PC-3 (cell line): Measurements from ENCODE around the gene NPW. TPM values are rescaled to one million over a fixed set of nuclear protein-coding genes. Genes with fewer than 3 reads are reported as not detected.

Source experiments
- ATAC-seq: fragments of 200-7000 bp; cut with Tn5 transposase; 2 replicates; pipeline ENCODE4 v1.9.1; 2020; ENCODE audit warnings: mild to moderate bottlenecking, moderate library complexity
- BruUV-seq: library from RNA; stranded (reverse); fragments of 400-500 nt; replicated peaks from 2 replicates; lab custom pipeline; 2021; lab: Mats Ljungman, UMichigan
- CTCF ChIA-PET: fragments of 300-600 bp; sonication (Branson Sonifier 250); formaldehyde crosslinking; loops from one replicate; lab custom pipeline; 2022; ENCODE audit warnings: antibody characterized with exemption; lab: Charles Lee
- POLR2A ChIA-PET: fragments of 300-600 bp; sonication (Branson Sonifier 250); formaldehyde crosslinking; loops from one replicate; lab custom pipeline; 2022; ENCODE audit warnings: antibody characterized with exemption; ENCODE audit not compliant: unreplicated experiment; lab: Charles Lee
- DNase-seq: peaks from one replicate; pipeline ENCODE4 v3.0.0-alpha.2; 2015
- H2AFZ ChIP-seq: fragments of 300-600 bp; sonication (generic); 2 replicates; pipeline ENCODE4 v1.6.0; 2016; ENCODE audit warnings: antibody characterized with exemption, low read length
- H3F3A ChIP-seq: fragments of 300-600 bp; sonication (generic); one replicate; pipeline ENCODE4 v1.6.0; 2017; ENCODE audit warnings: antibody characterized with exemption, low read length, control low read depth, mild to moderate bottlenecking; ENCODE audit not compliant: unreplicated experiment
- H3K27ac ChIP-seq: fragments of 300-600 bp; sonication (generic); 2 replicates; pipeline ENCODE4 v1.5.1; 2016; ENCODE audit warnings: mild to moderate bottlenecking, low read length
- H3K27me3 ChIP-seq: fragments of 300-600 bp; sonication (generic); 2 replicates; pipeline ENCODE4 v1.6.1; 2016; ENCODE audit warnings: low read length, mixed read lengths
- H3K36me3 ChIP-seq: fragments of 300-600 bp; sonication (generic); 2 replicates; pipeline ENCODE4 v1.6.1; 2016; ENCODE audit warnings: low read depth, mixed run types, low read length, mixed read lengths
- H3K4me1 ChIP-seq: fragments of 300-600 bp; sonication (generic); 2 replicates; pipeline ENCODE4 v1.5.1; 2016; ENCODE audit warnings: low read length; ENCODE audit not compliant: insufficient read depth
- H3K4me2 ChIP-seq: fragments of 300-600 bp; sonication (generic); 2 replicates; pipeline ENCODE4 v1.6.0; 2016; ENCODE audit warnings: low read length
- H3K4me3 ChIP-seq: fragments of 300-600 bp; sonication (generic); 2 replicates; pipeline ENCODE4 v1.5.1; 2016; ENCODE audit warnings: mild to moderate bottlenecking, low read length, mixed read lengths
- H3K79me2 ChIP-seq: fragments of 300-600 bp; sonication (generic); 2 replicates; pipeline ENCODE4 v1.6.1; 2017; ENCODE audit warnings: low read length, mixed read lengths
- H3K9ac ChIP-seq: fragments of 300-600 bp; sonication (generic); 2 replicates; pipeline ENCODE4 v1.6.0; 2016; ENCODE audit warnings: mild to moderate bottlenecking, low read length
- H3K9me2 ChIP-seq: fragments of 300-600 bp; sonication (generic); replicated peaks from 2 replicates; pipeline ENCODE4 v1.6.1; 2016; ENCODE audit warnings: mixed run types, low read length, mixed read lengths
- H3K9me3 ChIP-seq: fragments of 300-600 bp; sonication (generic); 2 replicates; pipeline ENCODE4 v1.6.1; 2016; ENCODE audit warnings: low read length, mixed read lengths
- H4K20me1 ChIP-seq: fragments of 300-600 bp; sonication (generic); 2 replicates; pipeline ENCODE4 v1.6.1; 2016; ENCODE audit warnings: low read length, mixed read lengths
- EZH2 ChIP-seq: fragments of 300-600 bp; sonication (generic); IDR thresholded peaks from one replicate; pipeline ENCODE4 v1.6.1; 2017; ENCODE audit warnings: antibody characterized with exemption, mild to moderate bottlenecking, low read length; ENCODE audit not compliant: unreplicated experiment
- EZH2phosphoT487 ChIP-seq: fragments of 300-600 bp; sonication (generic); IDR thresholded peaks from 2 replicates; pipeline ENCODE4 v1.6.1; 2018; ENCODE audit warnings: mild to moderate bottlenecking, antibody characterized with exemption, low read length, borderline replicate concordance
- intact Hi-C: fragments of 100-400 bp; cut with micrococcal nuclease; formaldehyde crosslinking; loops from 2 replicates; pipeline ENCODE4 v1.9.0; 2023
- total RNA-seq: library from RNA; depleted of rRNA; stranded (reverse); fragments of >200 nt; gene quantifications from 2 replicates; pipeline ENCODE4 v1.2.3, GENCODE V29; 2014
- TF ChIP-seq, protein P1 (sequence below): fragments of 300-600 bp; sonication (generic); conservative IDR thresholded peaks from 2 replicates; pipeline ENCODE4 v1.5.1; 2017; ENCODE audit warnings: antibody characterized with exemption, low read depth, mild to moderate bottlenecking, low read length

The NPW gene
- total RNA-seq, 1 experiment from 2014 or later: 3.8 TPM

DNA sequence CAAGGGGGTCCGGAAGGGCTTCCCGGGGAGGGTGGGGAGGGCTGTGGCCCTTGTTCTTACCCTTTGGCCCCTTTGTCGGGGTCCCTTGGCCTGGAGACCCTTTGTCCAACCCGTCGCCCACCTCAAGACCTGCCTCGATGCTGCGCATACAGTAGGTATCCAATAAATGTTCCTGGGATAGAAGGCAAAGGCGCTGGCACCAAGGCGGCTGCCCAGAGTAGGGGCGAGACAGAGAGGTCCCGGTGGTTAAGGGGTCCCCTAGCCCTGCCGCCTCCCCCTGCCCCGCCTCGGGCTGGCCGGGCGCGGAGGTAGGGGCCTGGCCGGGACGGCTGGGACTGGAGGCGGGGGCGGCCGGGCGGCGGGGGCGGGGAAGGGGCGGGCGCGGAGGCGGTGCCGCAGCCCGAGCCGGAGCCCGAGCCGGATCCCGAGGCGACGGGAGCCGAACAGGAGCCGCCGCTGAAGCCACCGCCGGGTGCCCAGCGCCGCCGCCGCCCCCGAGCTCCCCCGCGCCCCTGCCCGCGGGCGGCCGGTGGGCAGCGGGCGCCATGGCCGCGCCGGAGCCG lies 7.0 kb downstream of the NPW start, which contains the start of gene NHERF2:
TSS of gene NHERF2 (plus strand) at position 442 of the 563 bp plus-strand sequence. CDS start at position 546, 104 bp downstream.
- no peak for TF ChIP-seq EZH2
- TF ChIP-seq, protein P1, sequence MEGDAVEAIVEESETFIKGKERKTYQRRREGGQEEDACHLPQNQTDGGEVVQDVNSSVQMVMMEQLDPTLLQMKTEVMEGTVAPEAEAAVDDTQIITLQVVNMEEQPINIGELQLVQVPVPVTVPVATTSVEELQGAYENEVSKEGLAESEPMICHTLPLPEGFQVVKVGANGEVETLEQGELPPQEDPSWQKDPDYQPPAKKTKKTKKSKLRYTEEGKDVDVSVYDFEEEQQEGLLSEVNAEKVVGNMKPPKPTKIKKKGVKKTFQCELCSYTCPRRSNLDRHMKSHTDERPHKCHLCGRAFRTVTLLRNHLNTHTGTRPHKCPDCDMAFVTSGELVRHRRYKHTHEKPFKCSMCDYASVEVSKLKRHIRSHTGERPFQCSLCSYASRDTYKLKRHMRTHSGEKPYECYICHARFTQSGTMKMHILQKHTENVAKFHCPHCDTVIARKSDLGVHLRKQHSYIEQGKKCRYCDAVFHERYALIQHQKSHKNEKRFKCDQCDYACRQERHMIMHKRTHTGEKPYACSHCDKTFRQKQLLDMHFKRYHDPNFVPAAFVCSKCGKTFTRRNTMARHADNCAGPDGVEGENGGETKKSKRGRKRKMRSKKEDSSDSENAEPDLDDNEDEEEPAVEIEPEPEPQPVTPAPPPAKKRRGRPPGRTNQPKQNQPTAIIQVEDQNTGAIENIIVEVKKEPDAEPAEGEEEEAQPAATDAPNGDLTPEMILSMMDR: no peak
- no peak for TF ChIP-seq EZH2phosphoT487
- H3K4me3 ChIP-seq: peak within 1 kb of the TSS; percentile 87
- no peaks in the 10 kb centered on the region for H3F3A ChIP-seq
- intact Hi-C loops: no loop called here
- ChIA-PET POLR2A (no interaction called here), CTCF (interaction anchor here (1.5 kb wide), 1 partner anchor 23 kb away, joined by 4 read pairs; no protein-coding TSS in a partner anchor)
- no peaks in the 10 kb centered on the region for H4K20me1 ChIP-seq
- ATAC-seq: peak; percentile 31
- H2AFZ ChIP-seq: 0 out of 2 replicates have a peak within 1 kb of the TSS, but pooled peaks have one; percentile 48
- peak; percentile 37 for DNase-seq
- H3K4me2 ChIP-seq: peak within 1 kb of the TSS; percentile 99
- no TSS peak for BruUV-seq
- no peaks in the 10 kb centered on the region for H3K9me3 ChIP-seq
- H3K79me2 ChIP-seq: peaks cover 29% of the 10 kb centered on the region
- H3K9ac ChIP-seq: peak within 1 kb of the TSS; percentile 77
- H3K4me1 ChIP-seq: peaks cover 21% of the 10 kb centered on the region
- no peaks in the 10 kb centered on the region for H3K27me3 ChIP-seq
- peak within 1 kb of the TSS; percentile 56 for H3K27ac ChIP-seq
- H3K36me3 ChIP-seq: no peaks in the 10 kb centered on the region
- no peaks in the 10 kb centered on the region for H3K9me2 ChIP-seq

DNA sequence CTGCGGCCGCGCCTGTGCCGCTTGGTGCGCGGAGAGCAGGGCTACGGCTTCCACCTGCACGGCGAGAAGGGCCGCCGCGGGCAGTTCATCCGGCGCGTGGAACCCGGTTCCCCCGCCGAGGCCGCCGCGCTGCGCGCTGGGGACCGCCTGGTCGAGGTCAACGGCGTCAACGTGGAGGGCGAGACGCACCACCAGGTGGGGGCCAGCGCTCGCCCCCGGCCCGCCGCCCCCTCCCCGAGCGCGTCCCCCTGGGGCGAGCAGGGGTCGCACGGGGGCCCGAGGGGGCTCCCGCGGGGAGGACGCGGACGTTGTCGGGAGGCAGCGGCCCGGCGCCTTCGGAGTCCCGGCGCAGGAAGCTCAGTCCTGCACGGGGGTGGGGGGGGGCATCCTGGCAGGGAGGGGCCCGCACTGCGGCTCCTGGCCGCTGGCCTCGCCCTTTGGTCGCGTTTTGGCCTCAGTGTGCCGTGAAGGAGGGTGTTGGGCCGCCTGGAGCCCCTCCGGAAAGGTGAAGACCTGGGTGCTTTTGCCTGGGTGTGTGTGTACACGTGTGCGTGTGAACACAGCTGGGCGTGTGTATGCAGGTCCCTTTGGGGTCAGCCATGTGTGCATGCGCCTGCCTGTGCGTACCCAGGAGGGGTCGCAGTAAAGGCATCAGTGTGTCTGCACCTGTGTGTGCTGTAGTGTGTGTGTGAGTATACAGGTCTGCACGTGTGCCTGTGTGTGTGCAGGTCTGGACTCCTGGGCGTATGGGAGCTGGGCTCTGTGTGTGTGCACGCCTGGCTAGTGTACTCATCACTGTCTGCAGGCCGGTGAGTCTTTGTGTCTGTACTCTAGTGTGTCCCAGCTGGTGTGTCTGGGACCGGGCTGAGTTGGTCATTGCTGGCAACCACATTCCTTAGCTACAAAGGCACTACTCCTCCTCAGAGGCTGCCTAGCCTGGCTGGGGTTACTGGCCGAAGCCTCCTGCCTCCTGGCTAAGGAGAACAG lies 7.7 kb downstream of the NPW start:
- intact Hi-C loops: no loop called here
- H3K4me2 ChIP-seq: peak overlapping the region; percentile 99
- H3K27ac ChIP-seq: peak overlapping the region; percentile 56
- TF ChIP-seq EZH2: no peak
- TF ChIP-seq, protein P1: 0 out of 2 replicates have a peak, but pooled peaks have one; percentile 17
- H3F3A ChIP-seq: no peaks in the 10 kb centered on the region
- peak; percentile 12 for ATAC-seq
- no peaks in the 10 kb centered on the region for H3K9me3 ChIP-seq
- no peaks in the 10 kb centered on the region for H4K20me1 ChIP-seq
- peak overlapping the region; percentile 87 for H3K4me3 ChIP-seq
- H3K9ac ChIP-seq: peak overlapping the region; percentile 77
- TSS peak; percentile 61 for BruUV-seq
- ChIA-PET CTCF (interaction anchor here (0.7 to 1.5 kb wide), 2 partner anchors 23 to 29 kb away, joined by 3 to 4 read pairs; no protein-coding TSS in a partner anchor), POLR2A (no interaction called here)
- H3K9me2 ChIP-seq: no peaks in the 10 kb centered on the region
- H3K36me3 ChIP-seq: no peaks in the 10 kb centered on the region
- 0 out of 2 replicates have a peak overlapping the region, but pooled peaks have one; percentile 48 for H2AFZ ChIP-seq
- peaks cover 24% of the 10 kb centered on the region for H3K4me1 ChIP-seq
- H3K79me2 ChIP-seq: peaks cover 29% of the 10 kb centered on the region
- DNase-seq: peak; percentile 43
- no peaks in the 10 kb centered on the region for H3K27me3 ChIP-seq
